SIG-M5 treated with dmso at 0.1 percent for 504 hours (cell line): ENCODE results near the gene C1QTNF1.

Experiments used
- DNase-seq: peaks from one replicate; lab custom pipeline; 2025; ENCODE audit not compliant: unreplicated experiment; lab: John Stamatoyannopoulos, UW

The C1QTNF1 gene

DNA sequence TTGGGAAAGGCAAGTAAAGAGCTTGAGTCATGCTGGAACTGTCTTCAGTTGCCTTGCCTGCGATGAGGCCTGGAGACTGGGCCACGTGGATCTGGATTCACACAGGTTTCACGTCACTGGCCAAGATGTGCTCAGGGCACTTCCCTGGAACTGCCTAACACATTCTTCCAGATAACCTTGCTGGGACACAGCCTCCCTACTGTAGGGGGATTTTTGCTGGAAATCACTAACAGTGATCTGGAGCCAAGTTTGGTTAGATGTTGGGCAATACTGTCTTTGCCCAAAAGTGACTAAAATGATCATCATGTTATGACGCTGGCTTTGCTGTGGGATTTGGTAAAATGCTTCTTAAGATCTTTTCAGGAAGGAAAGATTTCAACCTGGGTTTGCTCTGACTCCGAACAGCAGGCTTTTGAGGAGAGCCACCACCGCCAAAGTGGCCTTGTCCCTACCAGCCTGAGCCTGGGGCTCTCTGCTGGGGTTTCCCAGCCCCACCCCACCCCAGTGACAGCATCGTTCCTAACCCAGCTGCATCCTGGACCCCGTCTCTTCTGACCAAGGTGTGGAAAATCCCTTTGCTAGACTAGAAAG lies 14.7 kb downstream of the C1QTNF1 start:
- DNase-seq, result no peak

DNA sequence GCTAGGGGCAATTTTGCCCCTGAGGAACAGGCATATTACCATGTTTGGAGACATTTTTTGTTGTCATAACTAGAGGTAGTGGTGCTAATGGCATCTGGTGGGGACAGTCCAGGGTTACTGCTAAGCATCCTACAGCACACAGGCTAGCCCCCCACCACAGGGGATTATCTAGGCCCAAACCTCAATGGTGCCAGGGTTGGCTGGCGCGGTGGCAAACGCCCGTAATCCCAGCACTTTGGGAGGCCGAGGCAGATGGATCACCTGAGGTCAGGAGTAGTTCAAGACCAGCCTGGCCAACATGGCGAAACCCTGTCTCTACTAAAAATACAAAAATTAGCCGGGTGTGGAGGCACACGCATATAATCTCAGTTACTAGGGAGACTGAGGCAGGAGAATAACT lies 15.2 kb downstream of the C1QTNF1 start:
- DNase-seq, result no peak

DNA sequence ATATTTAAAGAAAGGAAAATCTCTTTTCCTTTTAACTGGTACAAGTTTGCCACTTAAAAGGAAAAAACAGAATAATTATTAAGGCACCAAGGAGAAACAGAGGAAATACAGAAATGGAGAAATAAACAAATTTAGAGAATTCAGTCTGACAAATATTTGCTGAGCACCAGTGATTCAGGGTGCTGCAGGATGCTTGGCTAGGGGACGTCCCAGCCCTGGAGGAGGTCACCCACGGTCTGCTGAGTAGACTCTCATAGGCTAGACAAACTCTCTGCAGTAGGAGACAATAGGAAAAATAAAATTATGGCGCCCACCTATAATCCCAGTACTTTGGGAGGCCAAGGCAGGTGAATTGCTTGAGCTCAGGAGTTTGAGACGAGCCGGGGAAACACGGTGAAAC lies 15.9 kb downstream of the C1QTNF1 start:
- DNase-seq, result no peak

GRCh38 chr17:79041041-79041570 lies 17.1 kb downstream of the C1QTNF1 start:
- DNase-seq, result no peak

DNA sequence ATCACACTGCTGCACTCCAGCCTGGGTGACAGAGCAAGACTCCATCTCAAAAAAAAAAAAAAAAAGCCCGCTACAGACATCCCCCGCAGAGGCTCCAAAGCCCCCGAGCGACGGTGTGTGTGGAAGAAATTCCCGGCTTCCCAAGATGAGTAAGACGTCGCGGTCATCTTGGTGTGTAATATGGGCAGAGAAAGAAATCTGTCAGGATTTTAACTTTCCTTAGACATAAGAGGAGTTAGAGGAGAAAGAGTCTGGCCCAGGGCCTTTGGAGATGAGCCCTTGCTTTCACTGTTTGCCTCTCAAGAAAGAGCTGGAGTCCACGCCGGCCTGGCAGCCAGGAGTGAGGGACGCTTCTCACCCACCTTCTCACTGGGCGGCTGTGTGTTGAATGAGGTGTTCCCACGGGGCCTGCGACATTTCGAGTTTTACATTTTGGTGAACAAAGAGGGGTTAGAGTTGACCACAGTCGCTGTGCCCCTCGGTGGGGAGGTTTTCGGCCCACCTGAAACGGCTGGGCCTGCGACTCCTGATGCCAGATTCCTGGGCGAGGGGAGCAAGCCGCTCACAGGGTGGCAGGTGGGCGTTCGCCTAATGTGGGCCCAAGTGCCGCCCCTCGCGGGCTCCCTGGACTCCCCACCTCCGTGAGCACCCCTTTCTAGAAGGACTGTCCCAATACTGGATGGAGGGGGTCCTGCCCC lies 17.9 kb downstream of the C1QTNF1 start:
- no peak for DNase-seq

GRCh38 chr17:79042421-79043190 lies 18.6 kb downstream of the C1QTNF1 start:
- peak; percentile 14 for DNase-seq

- no peak for DNase-seq
These were observed 19.4 kb downstream of the C1QTNF1 start for GRCh38 chr17:79043191-79043930.

DNA sequence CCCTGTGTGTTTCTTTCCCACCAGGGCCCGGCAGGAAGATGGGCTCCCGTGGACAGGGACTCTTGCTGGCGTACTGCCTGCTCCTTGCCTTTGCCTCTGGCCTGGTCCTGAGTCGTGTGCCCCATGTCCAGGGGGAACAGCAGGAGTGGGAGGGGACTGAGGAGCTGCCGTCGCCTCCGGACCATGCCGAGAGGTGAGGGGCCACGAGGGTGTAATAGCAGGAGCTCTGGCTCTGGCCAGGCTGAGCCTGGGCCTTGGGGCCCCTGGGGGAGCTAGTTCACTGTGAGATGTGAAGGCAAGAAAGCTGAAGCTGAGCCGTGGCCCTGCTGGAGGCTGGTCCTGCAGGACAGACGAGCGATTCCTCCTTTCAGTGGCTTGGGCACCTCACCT lies 20.0 kb downstream of the C1QTNF1 start:
- no peak for DNase-seq

- no peak for DNase-seq
These were observed 20.5 kb downstream of the C1QTNF1 start for GRCh38 chr17:79044462-79044861.

DNA sequence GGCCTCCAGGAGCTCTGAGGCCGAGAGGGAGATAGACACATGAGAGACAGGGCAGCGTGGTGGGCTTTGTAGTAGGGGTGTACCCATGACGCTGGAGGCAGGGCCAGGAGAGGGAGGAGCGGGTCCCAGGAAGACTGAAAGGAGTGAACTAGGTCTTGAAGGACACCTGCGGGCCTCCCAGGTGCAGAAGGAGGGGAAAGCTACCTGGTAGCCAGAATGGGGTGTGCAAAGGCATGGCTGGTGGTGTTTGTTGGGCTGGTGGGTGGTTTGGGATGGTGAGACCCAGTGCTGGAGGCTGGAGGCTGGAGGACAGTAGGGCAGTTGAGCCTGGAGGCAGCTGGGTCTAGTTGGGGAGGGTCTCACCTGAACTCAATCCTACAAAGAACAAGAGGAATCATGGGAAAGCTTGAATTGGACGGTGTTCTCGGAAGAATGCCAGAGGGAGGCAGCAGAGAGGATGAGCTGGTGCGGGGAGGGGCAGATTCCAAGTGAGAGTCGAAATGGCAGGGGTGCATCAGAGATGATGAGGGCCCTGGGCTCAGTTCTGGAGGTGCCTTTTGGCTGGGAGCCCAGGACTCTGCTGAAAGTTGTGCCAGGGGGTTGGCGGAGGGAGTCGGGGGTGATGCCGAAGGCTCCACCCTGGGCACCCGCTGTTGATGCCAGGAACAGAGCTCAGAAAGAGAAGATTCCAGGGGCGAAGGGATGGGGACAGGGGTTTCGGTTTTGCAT lies 21.2 kb downstream of the C1QTNF1 start:
- DNase-seq, result no peak

DNA sequence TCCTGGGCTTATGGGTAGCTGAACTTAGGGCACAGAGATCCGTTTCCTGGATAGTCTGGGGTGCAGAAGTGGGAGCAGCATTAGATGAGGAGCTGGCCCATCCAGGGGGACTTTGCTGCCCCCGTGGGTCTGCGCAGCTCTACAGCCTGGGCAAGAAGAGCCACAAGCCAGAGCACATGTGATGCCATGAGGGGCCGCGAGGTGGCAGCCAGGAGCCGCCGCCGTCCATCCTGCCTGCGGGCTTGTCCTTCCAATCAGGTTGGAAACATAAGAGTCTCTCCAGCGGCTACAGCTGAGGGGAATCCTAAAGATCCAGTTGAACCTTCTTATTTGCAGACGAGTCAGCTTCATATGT lies 21.9 kb downstream of the C1QTNF1 start:
- peak; percentile 44 for DNase-seq

DNA sequence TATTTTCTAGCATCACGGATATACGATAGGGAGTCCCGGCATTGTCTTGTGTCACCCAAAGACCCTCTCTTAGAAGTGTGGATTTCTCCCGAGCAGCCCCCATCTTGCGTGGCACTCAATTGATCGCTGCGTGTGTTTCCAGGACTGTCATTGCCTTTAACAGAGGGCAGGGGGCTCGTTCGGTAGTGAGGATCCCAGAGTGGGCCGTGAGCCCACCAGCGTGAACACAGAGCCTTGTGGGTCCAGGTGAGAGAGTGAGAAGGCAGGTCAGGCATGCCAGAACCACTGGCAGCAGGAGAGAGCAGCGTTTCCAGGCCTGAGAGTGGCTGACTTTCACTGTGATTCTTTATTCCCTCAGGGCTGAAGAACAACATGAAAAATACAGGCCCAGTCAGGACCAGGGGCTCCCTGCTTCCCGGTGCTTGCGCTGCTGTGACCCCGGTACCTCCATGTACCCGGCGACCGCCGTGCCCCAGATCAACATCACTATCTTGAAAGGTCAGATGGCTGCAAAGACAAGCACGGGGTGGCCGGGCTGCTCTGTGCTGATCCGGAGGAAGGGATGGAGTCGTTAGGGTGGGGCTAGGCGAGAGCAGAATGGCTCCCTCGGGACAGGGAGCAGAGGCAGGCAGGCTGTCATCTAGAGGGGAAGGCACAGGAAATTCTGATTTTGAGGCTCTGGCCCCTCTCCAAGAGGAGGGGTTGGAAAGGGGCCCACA lies 22.4 kb downstream of the C1QTNF1 start:
- no peak for DNase-seq

GRCh38 chr17:79046916-79047280 lies 22.9 kb downstream of the C1QTNF1 start:
- DNase-seq, result no peak

GRCh38 chr17:79047291-79047920 lies 23.4 kb downstream of the C1QTNF1 start:
- no peak for DNase-seq

DNA sequence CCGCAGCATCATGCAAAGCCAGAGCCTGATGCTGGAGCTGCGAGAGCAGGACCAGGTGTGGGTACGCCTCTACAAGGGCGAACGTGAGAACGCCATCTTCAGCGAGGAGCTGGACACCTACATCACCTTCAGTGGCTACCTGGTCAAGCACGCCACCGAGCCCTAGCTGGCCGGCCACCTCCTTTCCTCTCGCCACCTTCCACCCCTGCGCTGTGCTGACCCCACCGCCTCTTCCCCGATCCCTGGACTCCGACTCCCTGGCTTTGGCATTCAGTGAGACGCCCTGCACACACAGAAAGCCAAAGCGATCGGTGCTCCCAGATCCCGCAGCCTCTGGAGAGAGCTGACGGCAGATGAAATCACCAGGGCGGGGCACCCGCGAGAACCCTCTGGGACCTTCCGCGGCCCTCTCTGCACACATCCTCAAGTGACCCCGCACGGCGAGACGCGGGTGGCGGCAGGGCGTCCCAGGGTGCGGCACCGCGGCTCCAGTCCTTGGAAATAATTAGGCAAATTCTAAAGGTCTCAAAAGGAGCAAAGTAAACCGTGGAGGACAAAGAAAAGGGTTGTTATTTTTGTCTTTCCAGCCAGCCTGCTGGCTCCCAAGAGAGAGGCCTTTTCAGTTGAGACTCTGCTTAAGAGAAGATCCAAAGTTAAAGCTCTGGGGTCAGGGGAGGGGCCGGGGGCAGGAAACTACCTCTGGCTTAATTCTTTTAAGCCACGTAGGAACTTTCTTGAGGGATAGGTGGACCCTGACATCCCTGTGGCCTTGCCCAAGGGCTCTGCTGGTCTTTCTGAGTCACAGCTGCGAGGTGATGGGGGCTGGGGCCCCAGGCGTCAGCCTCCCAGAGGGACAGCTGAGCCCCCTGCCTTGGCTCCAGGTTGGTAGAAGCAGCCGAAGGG lies 24.2 kb downstream of the C1QTNF1 start:
- no peak for DNase-seq

DNA sequence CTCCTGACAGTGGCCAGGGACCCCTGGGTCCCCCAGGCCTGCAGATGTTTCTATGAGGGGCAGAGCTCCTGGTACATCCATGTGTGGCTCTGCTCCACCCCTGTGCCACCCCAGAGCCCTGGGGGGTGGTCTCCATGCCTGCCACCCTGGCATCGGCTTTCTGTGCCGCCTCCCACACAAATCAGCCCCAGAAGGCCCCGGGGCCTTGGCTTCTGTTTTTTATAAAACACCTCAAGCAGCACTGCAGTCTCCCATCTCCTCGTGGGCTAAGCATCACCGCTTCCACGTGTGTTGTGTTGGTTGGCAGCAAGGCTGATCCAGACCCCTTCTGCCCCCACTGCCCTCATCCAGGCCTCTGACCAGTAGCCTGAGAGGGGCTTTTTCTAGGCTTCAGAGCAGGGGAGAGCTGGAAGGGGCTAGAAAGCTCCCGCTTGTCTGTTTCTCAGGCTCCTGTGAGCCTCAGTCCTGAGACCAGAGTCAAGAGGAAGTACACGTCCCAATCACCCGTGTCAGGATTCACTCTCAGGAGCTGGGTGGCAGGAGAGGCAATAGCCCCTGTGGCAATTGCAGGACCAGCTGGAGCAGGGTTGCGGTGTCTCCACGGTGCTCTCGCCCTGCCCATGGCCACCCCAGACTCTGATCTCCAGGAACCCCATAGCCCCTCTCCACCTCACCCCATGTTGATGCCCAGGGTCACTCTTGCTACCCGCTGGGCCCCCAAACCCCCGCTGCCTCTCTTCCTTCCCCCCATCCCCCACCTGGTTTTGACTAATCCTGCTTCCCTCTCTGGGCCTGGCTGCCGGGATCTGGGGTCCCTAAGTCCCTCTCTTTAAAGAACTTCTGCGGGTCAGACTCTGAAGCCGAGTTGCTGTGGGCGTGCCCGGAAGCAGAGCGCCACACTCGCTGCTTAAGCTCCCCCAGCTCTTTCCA lies 25.1 kb downstream of the C1QTNF1 start:
- DNase-seq, result no peak

GRCh38 chr17:79049821-79050220 lies 25.9 kb downstream of the C1QTNF1 start:
- no peak for DNase-seq

- no peak for DNase-seq
These were observed 26.6 kb downstream of the C1QTNF1 start for GRCh38 chr17:79050551-79050950.
